Measurements from ENCODE around the gene SCUBE2. TPM values are rescaled to one million over a fixed set of nuclear protein-coding genes. Genes with fewer than 3 reads are reported as not detected.

The SCUBE2 gene
- polyA plus RNA-seq, 1 of the 3 experiments (the other 2 are of a cell fraction): 0.76 TPM

- H4K20me1 ChIP-seq (ENCODE audit: insufficient read depth): no peaks in the 10 kb centered on the region
- H3K27me3 ChIP-seq (ENCODE audit: insufficient read depth): no peaks in the 10 kb centered on the region
- no peaks in the 10 kb centered on the region for H3K79me2 ChIP-seq (ENCODE audit: insufficient read depth)
- DNase-seq: no peak
- no peaks in the 10 kb centered on the region for H3K36me3 ChIP-seq (replicated peaks in 1 of 2; ENCODE audit: control insufficient read depth in 1 of 2, insufficient read depth in 2 of 2, low read length in 1 of 2)
- TF ChIP-seq USF2 (IDR thresholded peaks at IDR 0.05; ENCODE audit: borderline replicate concordance, low read depth, low read length) (no peak), TAF1 (IDR thresholded peaks at IDR 0.05; ENCODE audit: borderline replicate concordance, low read depth, low read length) (no peak), FOSL2 (IDR thresholded peaks at IDR 0.05; ENCODE audit: borderline replicate concordance, low read depth) (no peak), YY1 (IDR thresholded peaks at IDR 0.05; ENCODE audit: low read depth) (no peak), RFX5 (IDR thresholded peaks at IDR 0.05; ENCODE audit: low read length) (no peak), RAD21 (IDR thresholded peaks at IDR 0.05; ENCODE audit: low read length) (no peak), TCF12 (IDR thresholded peaks at IDR 0.05) (no peak), MEF2A (IDR thresholded peaks at IDR 0.05; ENCODE audit: borderline replicate concordance, low read depth) (no peak), GATA2 (CRISPR knock-in tag; IDR thresholded peaks at IDR 0.05) (no peak), MXI1 (IDR thresholded peaks at IDR 0.05; ENCODE audit: low read depth, low read length) (no peak), SMC3 (IDR thresholded peaks at IDR 0.05; ENCODE audit: low read depth, low read length) (no peak), RCOR1 (IDR thresholded peaks at IDR 0.05; ENCODE audit: low read length) (no peak), EP300 (IDR thresholded peaks at IDR 0.05; ENCODE audit: borderline replicate concordance in 1 of 2, low read depth in 1 of 2, low read length in 1 of 2) (no peak), ZBTB33 (IDR thresholded peaks at IDR 0.05; ENCODE audit: borderline replicate concordance, low read depth) (no peak), CHD2 (IDR thresholded peaks at IDR 0.05; ENCODE audit: low read length, partially characterized antibody) (no peak), POLR2AphosphoS5 (IDR thresholded peaks at IDR 0.05; ENCODE audit: low read depth, low read length) (no peak), IRF3 (IDR thresholded peaks at IDR 0.05; ENCODE audit: low read depth, low read length) (no peak), SIN3A (IDR thresholded peaks at IDR 0.05; ENCODE audit: borderline replicate concordance, low read depth, low read length) (no peak), JUND (IDR thresholded peaks at IDR 0.05) (no peak), NRF1 (IDR thresholded peaks at IDR 0.05; ENCODE audit: low read depth, low read length) (no peak)
- H3K9ac ChIP-seq: no peak overlapping the region
- H3F3A ChIP-seq (replicated peaks; ENCODE audit: insufficient read depth): no peaks in the 10 kb centered on the region
- H3K9me3 ChIP-seq: no peaks in the 10 kb centered on the region
- no peak overlapping the region for H3K27ac ChIP-seq (ENCODE audit: low read depth in 2 of 2, low read length in 1 of 2)
- H2AFZ ChIP-seq (ENCODE audit: low read depth): no peak overlapping the region
- no peaks in the 10 kb centered on the region for H3K9me2 ChIP-seq
- H3K4me2 ChIP-seq: no peak overlapping the region
- ChIA-PET POLR2A (no interaction called here), CTCF (interaction anchor here (5.4 kb wide), 1 partner anchor 117 kb away, joined by 28 read pairs; no protein-coding TSS in a partner anchor)
- WGBS (ENCODE audit: low lambda C conversion rate): 78% methylated on average over 8 of the region's 8 CpGs
- H3K4me3 ChIP-seq (ENCODE audit: low read depth in 2 of 2, low read length in 1 of 2): no peak overlapping the region
- H3K4me1 ChIP-seq (ENCODE audit: control insufficient read depth in 1 of 2, insufficient read depth in 2 of 2, low read depth in 1 of 2, low read length in 1 of 2): no peaks in the 10 kb centered on the region
Measured at GRCh38 chr11:9020916-9021315, 70.5 kb downstream of the SCUBE2 start.

All from SK-N-SH (cell line).